ENCODE measurements around the gene CNBP. TPM values are rescaled to one million over a fixed set of nuclear protein-coding genes. Genes with fewer than 3 reads are reported as not detected.

The CNBP gene
- total and polyA plus RNA-seq, 2 of the 13 experiments (the other 11 are each of a cell fraction or from before 2014, with no cell fraction given) = 282 to 354 TPM

DNA sequence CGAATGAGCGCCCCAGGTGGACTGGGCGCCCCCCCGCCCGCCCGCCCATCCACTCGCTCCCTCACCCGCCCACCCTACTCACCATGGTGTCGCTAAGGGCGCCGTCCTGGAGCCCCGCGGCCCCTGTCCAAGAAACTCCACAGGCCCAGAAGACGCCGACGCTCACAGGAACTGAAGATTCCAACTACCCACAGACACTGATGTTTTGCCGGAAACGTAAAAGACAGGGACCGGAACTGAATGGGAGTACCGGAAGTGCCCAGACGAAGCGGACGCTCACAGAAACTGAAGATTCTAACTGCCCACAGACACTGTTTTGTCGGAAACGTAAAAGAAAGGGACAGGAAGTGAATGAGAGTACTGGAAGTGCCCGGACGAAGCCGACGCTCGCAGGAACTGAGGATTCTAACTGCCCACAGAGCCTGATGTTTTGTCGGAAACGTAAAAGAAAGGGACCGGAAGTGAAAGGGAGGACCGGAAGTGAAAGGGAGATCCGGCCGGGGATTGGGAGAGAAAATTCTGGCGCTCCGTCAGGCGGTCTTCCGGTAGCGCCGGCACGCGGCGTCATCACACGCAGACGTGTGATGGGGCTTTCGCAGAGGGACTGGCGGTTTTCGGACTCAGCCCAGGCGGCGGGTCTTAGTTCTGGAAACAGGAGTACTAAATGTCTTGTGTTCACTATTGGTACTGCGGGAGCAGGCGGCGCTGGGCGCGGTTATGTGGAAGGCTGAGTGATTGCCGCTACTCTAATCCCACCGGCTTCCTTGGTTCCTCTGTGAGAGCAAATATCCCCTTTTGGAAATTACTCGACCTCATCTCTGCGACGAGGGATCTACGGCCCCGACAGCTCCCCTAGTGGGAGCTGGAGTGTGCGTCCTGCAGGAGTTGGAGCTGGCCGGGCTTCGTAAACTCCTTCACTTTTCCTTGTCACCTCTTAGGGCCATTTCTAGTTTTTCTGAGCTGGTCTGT, 22.5 kb downstream of the CNBP start, which contains the start of gene ISY1 (continued):
- peak; percentile 63; the same call in 1 of the 2 replicates for TF ChIP-seq PITX1 (CRISPR knock-in tag; IDR thresholded peaks at IDR 0.05)
- peak; percentile 56; the same call in 1 of the 2 replicates for TF ChIP-seq CCDC6 (CRISPR knock-in tag; IDR thresholded peaks at IDR 0.05)
- peak; percentile 73; the same call in 1 of the 2 replicates for TF ChIP-seq ZNF34 (CRISPR knock-in tag; IDR thresholded peaks at IDR 0.05; ENCODE audit: borderline replicate concordance)
- 0 out of 2 replicates have a peak, but pooled peaks have one; percentile 49 for TF ChIP-seq CC2D1A (CRISPR knock-in tag; IDR thresholded peaks at IDR 0.05)
- TF ChIP-seq PLSCR1 (CRISPR knock-in tag; IDR thresholded peaks at IDR 0.05; ENCODE audit: borderline replicate concordance) = 0 out of 2 replicates have a peak, but pooled peaks have one; percentile 54
- TF ChIP-seq ZNF660 (CRISPR knock-in tag; IDR thresholded peaks at IDR 0.05; ENCODE audit: borderline replicate concordance, low read depth) = no peak
- TF ChIP-seq JDP2 (CRISPR knock-in tag; IDR thresholded peaks at IDR 0.05; ENCODE audit: borderline replicate concordance) = no peak
- TF ChIP-seq ZBTB7B (CRISPR knock-in tag; IDR thresholded peaks at IDR 0.05) = peak; percentile 44
- no peak for TF ChIP-seq TBX3 (IDR thresholded peaks at IDR 0.05; ENCODE audit: borderline replicate concordance)
- TF ChIP-seq, protein P1, sequence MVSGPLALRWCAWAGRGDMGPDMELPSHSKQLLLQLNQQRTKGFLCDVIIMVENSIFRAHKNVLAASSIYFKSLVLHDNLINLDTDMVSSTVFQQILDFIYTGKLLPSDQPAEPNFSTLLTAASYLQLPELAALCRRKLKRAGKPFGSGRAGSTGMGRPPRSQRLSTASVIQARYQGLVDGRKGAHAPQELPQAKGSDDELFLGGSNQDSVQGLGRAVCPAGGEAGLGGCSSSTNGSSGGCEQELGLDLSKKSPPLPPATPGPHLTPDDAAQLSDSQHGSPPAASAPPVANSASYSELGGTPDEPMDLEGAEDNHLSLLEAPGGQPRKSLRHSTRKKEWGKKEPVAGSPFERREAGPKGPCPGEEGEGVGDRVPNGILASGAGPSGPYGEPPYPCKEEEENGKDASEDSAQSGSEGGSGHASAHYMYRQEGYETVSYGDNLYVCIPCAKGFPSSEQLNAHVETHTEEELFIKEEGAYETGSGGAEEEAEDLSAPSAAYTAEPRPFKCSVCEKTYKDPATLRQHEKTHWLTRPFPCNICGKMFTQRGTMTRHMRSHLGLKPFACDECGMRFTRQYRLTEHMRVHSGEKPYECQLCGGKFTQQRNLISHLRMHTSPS (CRISPR knock-in tag; IDR thresholded peaks at IDR 0.05; ENCODE audit: low read depth) = no peak
- TF ChIP-seq, protein P2, sequence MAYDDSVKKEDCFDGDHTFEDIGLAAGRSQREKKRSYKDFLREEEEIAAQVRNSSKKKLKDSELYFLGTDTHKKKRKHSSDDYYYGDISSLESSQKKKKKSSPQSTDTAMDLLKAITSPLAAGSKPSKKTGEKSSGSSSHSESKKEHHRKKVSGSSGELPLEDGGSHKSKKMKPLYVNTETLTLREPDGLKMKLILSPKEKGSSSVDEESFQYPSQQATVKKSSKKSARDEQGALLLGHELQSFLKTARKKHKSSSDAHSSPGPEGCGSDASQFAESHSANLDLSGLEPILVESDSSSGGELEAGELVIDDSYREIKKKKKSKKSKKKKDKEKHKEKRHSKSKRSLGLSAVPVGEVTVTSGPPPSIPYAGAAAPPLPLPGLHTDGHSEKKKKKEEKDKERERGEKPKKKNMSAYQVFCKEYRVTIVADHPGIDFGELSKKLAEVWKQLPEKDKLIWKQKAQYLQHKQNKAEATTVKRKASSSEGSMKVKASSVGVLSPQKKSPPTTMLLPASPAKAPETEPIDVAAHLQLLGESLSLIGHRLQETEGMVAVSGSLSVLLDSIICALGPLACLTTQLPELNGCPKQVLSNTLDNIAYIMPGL (CRISPR knock-in tag; IDR thresholded peaks at IDR 0.05; ENCODE audit: borderline replicate concordance in 1 of 2, low read depth in 1 of 2) = peak; percentile 78 to 84; a peak in 3 of 4 replicates
- TF ChIP-seq POLR2AphosphoS2 (IDR thresholded peaks at IDR 0.05; ENCODE audit: low read depth, low read length) = no peak
- TF ChIP-seq ZNF75D (CRISPR knock-in tag; IDR thresholded peaks at IDR 0.05; ENCODE audit: borderline replicate concordance) = no peak
- TF ChIP-seq SMAD3 (CRISPR knock-in tag; IDR thresholded peaks at IDR 0.05) = 0 out of 2 replicates have a peak, but pooled peaks have one; percentile 67
- TF ChIP-seq GABPB1 (CRISPR knock-in tag; IDR thresholded peaks at IDR 0.05) = peak; percentile 97
- TF ChIP-seq SRSF4 (IDR thresholded peaks at IDR 0.05; ENCODE audit: low read depth, low read length, poor library complexity, severe bottlenecking) = no peak
- TF ChIP-seq, protein P3, sequence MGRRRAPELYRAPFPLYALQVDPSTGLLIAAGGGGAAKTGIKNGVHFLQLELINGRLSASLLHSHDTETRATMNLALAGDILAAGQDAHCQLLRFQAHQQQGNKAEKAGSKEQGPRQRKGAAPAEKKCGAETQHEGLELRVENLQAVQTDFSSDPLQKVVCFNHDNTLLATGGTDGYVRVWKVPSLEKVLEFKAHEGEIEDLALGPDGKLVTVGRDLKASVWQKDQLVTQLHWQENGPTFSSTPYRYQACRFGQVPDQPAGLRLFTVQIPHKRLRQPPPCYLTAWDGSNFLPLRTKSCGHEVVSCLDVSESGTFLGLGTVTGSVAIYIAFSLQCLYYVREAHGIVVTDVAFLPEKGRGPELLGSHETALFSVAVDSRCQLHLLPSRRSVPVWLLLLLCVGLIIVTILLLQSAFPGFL (CRISPR knock-in tag; IDR thresholded peaks at IDR 0.05) = no peak
- TF ChIP-seq ZNF569 (CRISPR knock-in tag; IDR thresholded peaks at IDR 0.05; ENCODE audit: borderline replicate concordance) = no peak
- no peak for TF ChIP-seq NONO (IDR thresholded peaks at IDR 0.05)
- peak; percentile 71; the same call in 1 of the 2 replicates for TF ChIP-seq NONO (CRISPR knock-in tag; conservative IDR thresholded peaks at IDR 0.05)
- 0 out of 2 replicates have a peak, but pooled peaks have one; percentile 37 for TF ChIP-seq ZNF782 (CRISPR knock-in tag; IDR thresholded peaks at IDR 0.05; ENCODE audit: borderline replicate concordance)
- TF ChIP-seq ZNF432 (CRISPR knock-in tag; IDR thresholded peaks at IDR 0.05; ENCODE audit: borderline replicate concordance) = no peak

Data from HepG2 (cell line).